HG03175 (cell line): ENCODE results near the gene FAM181B.
"Not testable (repeated sequence)": the region's sequence is repeated elsewhere in the genome, so short reads cannot be mapped to it uniquely, and the experiment has no call there.

Experiments used
- ATAC-seq: cut with Tn5 transposase; IDR thresholded peaks from one replicate; pipeline ENCODE4 v1.9.1; 2021; ENCODE audit warnings: mild to moderate bottlenecking, moderate library complexity; ENCODE audit not compliant: unreplicated experiment

FAM181B gene

GRCh38 chr11:82732734-82733443 is 775 bp downstream of the FAM181B start:
- no peak for ATAC-seq

DNA sequence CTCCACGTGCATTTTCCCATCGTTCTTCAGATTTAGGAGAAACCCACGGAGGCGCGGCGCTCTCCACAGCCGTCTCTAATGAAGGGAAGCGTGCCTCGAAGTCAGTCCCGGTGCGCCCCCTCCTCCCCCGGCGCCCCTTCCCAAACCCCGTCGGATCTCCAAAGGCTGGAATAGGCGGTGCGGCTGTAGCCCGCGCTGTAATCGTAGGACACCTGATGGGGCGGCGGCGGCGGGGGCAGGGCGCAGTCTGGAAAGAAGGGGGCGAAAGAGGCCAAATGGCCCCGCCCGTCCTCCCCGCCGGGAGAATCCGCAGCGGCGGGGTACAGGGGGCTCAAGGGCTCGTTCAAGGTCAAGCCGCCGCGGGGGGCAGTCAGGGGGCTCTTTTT is 1.3 kb downstream of the FAM181B start:
- ATAC-seq, result no peak

GRCh38 chr11:82731691-82732277 is 1.9 kb downstream of the FAM181B start:
- ATAC-seq, result no peak

GRCh38 chr11:82730754-82731153 is 2.9 kb downstream of the FAM181B start:
- no peak for ATAC-seq

DNA sequence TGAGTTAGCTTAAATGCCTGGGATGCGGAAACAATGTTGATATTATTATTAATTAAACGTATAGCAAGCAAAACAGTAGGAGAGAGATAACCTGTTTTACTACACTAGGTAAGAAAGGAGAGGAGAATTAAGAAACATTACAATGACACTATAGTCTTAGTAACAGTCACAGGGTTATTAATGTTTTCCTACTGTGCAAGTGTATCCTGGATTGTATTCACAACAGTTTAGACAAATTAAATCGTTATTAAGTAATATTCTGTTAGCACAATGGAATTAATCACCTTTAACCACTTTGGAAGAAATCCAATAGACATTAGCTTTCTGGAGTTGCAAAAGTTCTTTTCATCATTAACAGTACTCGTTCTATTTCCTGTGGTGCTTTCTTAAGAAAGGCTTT is 3.4 kb downstream of the FAM181B start:
- ATAC-seq, result no peak

DNA sequence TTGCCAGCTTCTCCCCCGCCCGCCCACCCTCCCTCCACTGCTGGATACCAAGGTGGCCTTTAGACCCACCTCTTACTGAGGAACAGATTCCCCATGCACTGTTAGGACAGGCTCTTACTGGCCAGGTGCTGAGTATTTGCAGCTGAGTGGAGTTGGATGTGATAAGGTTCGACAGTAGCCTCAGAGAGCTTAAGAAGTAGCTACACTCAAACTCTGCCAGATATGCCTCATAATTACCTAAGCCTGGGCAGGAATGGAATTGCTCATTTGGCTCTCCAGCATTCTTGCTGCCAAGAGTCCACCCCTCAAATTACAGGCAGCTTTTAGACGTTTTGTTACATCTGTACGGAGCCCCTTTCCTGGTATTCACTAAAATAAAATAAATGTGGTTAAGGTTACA is 9.6 kb downstream of the FAM181B start:
- ATAC-seq, result no peak

DNA sequence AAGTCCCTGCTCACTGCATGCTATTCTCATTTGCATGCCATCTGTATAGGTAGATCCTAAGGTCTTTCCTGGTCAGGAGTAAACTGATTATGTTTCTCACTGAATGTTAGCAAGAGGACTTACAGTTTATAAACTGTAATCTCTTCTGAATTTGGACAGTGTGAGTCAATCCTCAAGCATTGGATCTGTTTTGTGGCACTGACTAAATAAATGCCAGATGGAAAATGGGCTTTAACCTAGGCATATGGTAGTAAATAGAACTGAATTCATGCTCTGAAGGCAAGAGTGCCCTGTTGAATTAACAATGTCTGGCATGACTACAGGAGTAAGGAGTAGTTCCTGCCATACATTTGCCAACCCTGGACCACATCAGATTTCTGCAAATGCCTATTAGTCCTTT is 11.4 kb downstream of the FAM181B start:
- ATAC-seq, result no peak

DNA sequence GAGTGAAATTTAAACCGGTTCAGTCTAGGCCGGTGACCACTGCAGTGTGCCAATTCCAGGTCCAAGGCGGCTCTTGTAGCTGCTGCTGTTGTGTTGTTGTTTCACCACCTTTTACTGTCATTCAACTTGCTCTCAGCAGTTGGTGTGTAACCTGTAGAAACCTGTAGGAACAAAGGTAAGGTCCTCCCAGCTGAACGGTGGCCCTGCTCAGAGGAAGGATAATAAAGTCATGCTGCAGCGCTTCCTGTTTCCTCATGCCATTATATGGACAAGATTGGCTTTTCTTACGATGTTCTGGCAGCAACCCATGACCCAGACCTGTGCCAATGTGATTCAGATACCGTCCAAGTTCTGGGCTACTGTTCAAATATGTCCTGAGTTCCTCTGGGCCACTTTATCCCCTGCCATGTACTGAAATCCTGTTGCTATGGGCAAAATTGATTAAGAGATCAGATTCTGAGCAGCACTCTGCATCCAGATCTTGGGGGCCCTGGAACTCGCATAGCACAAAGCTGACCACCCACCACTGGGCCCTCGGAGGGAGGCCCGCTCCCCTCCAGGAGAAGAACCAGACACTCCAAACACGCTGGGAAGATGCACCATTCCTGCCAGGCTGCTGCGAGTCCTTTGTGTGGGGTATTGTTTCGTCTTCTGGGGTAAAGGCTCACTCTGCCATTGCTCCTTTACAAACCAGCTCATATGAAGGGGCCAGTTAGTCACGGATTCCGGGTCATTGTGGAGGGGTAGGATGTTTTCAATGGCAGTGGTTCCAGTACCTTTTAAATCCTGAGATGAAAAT is 13.2 kb downstream of the FAM181B start:
- no peak for ATAC-seq

- no peak for ATAC-seq
Observed at GRCh38 chr11:82719361-82720105, 14.1 kb downstream of the FAM181B start.

DNA sequence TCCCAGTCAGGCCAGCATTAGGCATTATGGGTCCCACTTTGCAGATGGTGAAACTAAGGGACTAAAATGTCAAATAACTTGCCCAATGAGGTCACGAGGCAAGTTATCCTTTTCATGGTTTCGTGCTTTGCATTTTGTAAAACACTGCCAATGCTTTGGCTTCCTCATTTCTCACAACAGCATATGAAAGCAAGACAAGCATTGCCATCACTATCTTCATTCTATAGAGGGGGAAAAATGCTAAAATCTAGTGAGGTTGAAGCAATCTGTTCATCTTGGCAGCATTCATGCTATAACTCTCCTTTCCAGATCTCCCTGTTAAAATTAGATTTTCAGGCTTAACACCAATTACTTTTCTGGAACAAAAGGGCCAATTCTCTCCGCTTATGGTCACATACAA is 14.8 kb downstream of the FAM181B start:
- no peak for ATAC-seq

DNA sequence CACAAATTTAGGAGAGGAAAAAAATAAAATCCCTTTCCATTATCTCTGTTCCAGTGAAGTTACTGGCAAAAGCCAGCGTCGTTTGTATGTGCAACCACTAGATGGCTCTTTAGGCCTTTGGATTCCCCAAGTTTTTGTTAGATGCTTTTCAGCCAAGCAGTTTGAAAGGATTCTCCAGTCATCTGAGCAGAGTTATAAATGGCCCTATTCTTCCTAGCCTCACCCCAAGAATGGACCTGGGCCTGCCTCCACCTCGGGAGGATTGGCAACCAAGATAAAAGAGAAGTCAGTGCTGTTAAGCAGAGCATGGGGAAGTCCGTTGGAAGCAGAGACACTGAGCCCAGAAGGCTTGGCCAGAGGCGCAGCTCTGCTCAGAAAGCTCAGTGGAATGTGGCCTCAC is 15.4 kb downstream of the FAM181B start:
- peak; percentile 65 for ATAC-seq

GRCh38 chr11:82714346-82715174 is 19.1 kb downstream of the FAM181B start:
- ATAC-seq, result no peak

- ATAC-seq, result no peak
Observed at GRCh38 chr11:82711648-82712047, 22.0 kb downstream of the FAM181B start.

DNA sequence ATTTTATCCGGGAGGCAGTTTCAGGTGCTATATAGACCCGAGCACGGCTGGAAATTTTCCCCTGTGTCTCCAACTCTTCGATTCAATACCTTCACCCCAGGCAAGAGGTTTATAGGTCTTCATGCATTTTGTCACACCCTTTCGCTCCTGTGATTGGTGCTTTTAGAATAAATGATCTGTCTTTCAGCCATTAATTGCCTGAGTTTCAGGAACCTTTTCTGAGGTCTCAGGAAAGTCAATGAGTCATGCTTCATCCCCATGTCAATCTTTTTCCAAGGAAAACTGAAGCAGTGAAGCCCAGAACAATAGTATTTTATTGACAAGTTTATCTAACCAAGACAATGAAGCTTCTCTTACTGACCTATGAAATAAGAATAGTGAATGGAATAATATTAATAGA is 29.9 kb downstream of the FAM181B start:
- ATAC-seq, result no peak

GRCh38 chr11:82703226-82703625 is 30.4 kb downstream of the FAM181B start:
- ATAC-seq, result no peak

- ATAC-seq, result no peak
Observed at GRCh38 chr11:82701847-82702520, 31.7 kb downstream of the FAM181B start.

DNA sequence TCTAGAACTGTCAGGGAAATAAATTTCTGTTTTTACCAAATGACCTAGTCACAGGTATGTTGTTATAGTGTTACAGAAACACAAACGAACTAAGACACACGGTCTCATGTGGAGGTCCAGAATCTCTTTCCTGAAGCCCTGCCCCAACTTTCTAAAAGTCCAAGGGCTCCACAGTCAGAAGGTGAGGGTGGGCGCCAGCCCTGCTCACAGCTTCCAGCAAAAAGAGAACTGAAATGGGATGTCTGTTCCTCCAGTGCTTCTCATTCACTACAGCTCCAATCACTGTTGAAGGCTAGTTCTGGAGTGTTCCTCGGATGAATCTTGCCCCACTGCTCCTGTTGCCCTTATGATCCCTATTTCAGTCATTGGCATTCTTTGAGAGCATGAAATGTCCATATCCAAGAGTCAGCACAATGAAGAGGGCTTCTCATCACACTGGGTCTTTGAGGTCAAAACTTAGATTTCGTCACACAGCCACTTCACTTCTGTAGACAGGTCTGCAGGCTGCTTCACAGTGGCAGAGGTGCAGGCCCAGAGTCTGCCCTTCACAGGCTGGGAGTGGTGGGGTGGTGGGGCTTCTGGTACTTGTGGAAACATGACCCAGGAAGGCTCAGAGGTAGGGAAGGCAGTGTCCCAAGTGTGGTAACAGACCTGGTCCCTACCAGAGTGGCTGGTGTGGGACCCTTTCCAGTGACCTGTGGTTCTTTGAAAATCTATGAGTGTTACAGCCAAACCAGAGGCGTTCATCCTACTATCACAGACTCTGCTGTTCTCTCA is 34.9 kb downstream of the FAM181B start:
- ATAC-seq, result no peak

DNA sequence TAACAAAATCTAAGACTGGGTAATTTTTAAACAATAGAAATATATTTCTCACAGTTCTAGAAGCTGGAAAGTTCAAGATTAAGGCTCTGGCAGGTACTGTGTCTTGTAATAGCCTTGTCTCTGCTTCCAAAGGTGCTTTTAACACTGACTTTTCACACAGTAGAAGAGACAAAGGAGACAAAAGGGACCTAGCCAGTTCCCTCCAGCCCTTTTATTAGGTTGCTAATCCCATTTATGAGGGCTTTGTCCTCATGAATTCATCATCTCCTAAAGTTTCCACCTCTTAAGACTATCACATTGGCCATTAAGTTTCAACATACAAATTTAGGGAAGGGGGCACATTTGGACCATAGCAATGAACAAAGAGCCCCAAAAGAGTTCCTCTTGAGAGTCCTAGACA is 40.7 kb downstream of the FAM181B start:
- ATAC-seq, result no peak

GRCh38 chr11:82689347-82689746 is 44.3 kb downstream of the FAM181B start:
- ATAC-seq, result not testable (repeated sequence)
